H1 (cell line): ENCODE data around the gene FAM50A. TPM values are rescaled to one million over a fixed set of nuclear protein-coding genes. Genes with fewer than 3 reads are reported as not detected.
A peak's percentile ranks its signal among the peaks of the same experiment; 100 is the strongest.

ENCODE experiments used
- BACH1 ChIP-seq: IDR thresholded peaks from 2 replicates; pipeline ENCODE4 v1.6.1; 2012; ENCODE audit warnings: low read length, improper control_type of control experiment
- CHD1 ChIP-seq: IDR thresholded peaks from 2 replicates; pipeline ENCODE4 v1.6.1; 2012; ENCODE audit warnings: low read depth, low read length, improper control_type of control experiment
- CREB1 ChIP-seq: IDR thresholded peaks from 2 replicates; pipeline ENCODE4 v1.6.1; 2012; ENCODE audit warnings: inconsistent platforms
- GTF2F1 ChIP-seq: IDR thresholded peaks from 2 replicates; pipeline ENCODE4 v1.6.1; 2012; ENCODE audit warnings: low read depth, low read length, improper control_type of control experiment, borderline replicate concordance
- MAFK ChIP-seq: IDR thresholded peaks from 2 replicates; pipeline ENCODE4 v1.6.1; 2012; ENCODE audit warnings: low read depth, mild to moderate bottlenecking, improper control_type of control experiment, low read length
- NRF1 ChIP-seq: IDR thresholded peaks from 2 replicates; pipeline ENCODE4 v1.6.1; 2011; ENCODE audit warnings: mild to moderate bottlenecking, low read depth, low read length, improper control_type of control experiment
- POLR2AphosphoS5 ChIP-seq: IDR thresholded peaks from 2 replicates; pipeline ENCODE4 v1.6.1; 2011; ENCODE audit warnings: low read depth, low read length
- SIN3A ChIP-seq, 2 experiments: IDR thresholded peaks in 1 of 2; conservative IDR thresholded peaks in 1 of 2; 2 replicates each; pipeline ENCODE4 v1.6.1; 2011 to 2012; ENCODE audit warnings: low read length in 2 of 2, improper control_type of control experiment in 1 of 2, low read depth in 1 of 2, mild to moderate bottlenecking in 1 of 2
- TBP ChIP-seq: IDR thresholded peaks from 2 replicates; pipeline ENCODE4 v1.6.1; 2011; ENCODE audit warnings: low read depth, low read length, improper control_type of control experiment
- TEAD4 ChIP-seq: IDR thresholded peaks from 2 replicates; pipeline ENCODE4 v1.6.1; 2012; ENCODE audit warnings: low read depth, low read length, inconsistent platforms, mixed read lengths
- polyA plus RNA-seq, 7 experiments: library from polyadenylated mRNA; depleted of rRNA in 3 of 7; stranded (reverse) in 5 of 7; unstranded in 2 of 7; fragments of >200 nt in 5 of 7; fragments of 200-250 nt in 2 of 7; gene quantifications; 1 replicate in 5 of 7; 2 replicates in 1 of 7; 4 replicates in 1 of 7; pipeline versions ENCODE4 v1.2.1 to v1.2.3, GENCODE V29; 2011 to 2013; ENCODE audit warnings: missing spikeins in 2 of 7, mixed read lengths in 2 of 7
- total RNA-seq: library from RNA; stranded (reverse); fragmentation: NEBNext Ultra II Directional; extraction: Animal tissue kit (Norgen Biotek cat#: 25700); gene quantifications from 2 replicates; pipeline ENCODE4 v1.2.1, GENCODE V29; 2021

The FAM50A gene
- total and polyA plus RNA-seq, 2 of the 8 experiments (the other 6 are each of a cell fraction or from before 2014, with no cell fraction given) = 30.7 to 48.7 TPM

DNA sequence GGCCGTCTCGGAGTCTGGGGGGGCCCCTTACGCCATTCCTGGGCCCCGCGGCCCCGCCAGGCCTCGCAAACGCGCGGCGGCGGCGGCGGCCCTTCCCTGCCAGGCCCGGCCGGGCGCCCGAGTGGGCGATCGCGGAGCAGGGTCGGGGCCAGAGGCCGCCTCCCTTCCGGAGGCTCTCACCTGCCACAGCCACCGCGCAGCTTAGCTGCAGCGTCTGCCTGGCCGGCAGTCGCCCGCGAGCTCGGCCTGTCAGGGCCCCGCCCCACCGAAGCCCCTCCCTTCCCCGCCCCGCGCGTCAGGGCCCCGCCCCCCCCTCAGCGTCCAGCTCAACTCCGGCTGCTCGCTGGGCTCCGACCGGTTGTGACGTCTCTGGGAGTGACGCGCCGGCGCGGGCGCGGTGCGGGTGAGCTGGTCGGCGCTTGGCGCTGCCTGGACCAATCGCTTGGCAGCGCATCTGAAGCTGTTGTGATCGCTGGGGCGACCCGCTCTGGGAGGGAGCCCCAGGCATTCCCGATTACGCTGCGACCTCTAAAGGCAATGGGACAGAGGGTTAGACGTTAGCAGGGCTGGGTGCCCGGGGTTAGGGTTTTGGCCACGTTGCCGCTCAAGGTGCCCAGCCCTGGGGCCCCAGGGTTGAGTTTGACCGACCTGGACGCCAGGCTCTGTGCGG, 46.6 kb downstream of the FAM50A start, which contains the start of gene SLC10A3 (continued):
- no peak for TF ChIP-seq SIN3A (conservative IDR thresholded peaks at IDR 0.05 in 1 of 2, IDR thresholded peaks at IDR 0.05 in 1 of 2; ENCODE audit: low read depth in 1 of 2, low read length in 2 of 2)
- TF ChIP-seq CHD1 = no peak
- TF ChIP-seq GTF2F1 = no peak
- no peak for TF ChIP-seq NRF1
- peak; percentile 91 for TF ChIP-seq CREB1
- TF ChIP-seq BACH1 = no peak
- TF ChIP-seq TBP = peak; percentile 58
- TF ChIP-seq MAFK = no peak
- peak; percentile 50 for TF ChIP-seq POLR2AphosphoS5
- no peak for TF ChIP-seq TEAD4
